ENCODE data around the gene FOXP1. TPM values are rescaled to one million over a fixed set of nuclear protein-coding genes. Genes with fewer than 3 reads are reported as not detected.
A peak's percentile ranks its signal among the peaks of the same experiment; 100 is the strongest.

Gene FOXP1
- total RNA-seq, 4 donors from 2014 or later = 181 to 225 (median 205) TPM

GRCh38 chr3:71573181-71573580 lies 10.3 kb downstream of the FOXP1 start:
- intact Hi-C loops (cut with DNase I) = no loop called here
- 92% methylated on average over 5 of the region's 5 CpGs for WGBS

GRCh38 chr3:71570546-71570945 lies 13.0 kb downstream of the FOXP1 start:
- no peaks in the 10 kb centered on the region for H3K9me3 ChIP-seq
- WGBS = 69% methylated on average over 3 of the region's 3 CpGs
- H3K36me3 ChIP-seq = peaks cover 0 to 5% (median 0%) of the 10 kb centered on the region in 4 donors
- intact Hi-C loops (cut with DNase I) = no loop called here
- TF ChIP-seq EP300 (IDR thresholded peaks at IDR 0.05) (no peak), POLR2A (IDR thresholded peaks at IDR 0.05; ENCODE audit: low read depth) (no peak), CTCF (IDR thresholded peaks at IDR 0.05) (no peak), POLR2AphosphoS5 (IDR thresholded peaks at IDR 0.05) (no peak)
- no peak overlapping the region for H3K4me3 ChIP-seq
- H3K27me3 ChIP-seq = no peaks in the 10 kb centered on the region
- H3K27ac ChIP-seq (replicated peaks in 1 of 4) = peak overlapping the region in 1 of 4 donors; percentile 35
- peaks cover 0 to 88% (median 75%) of the 10 kb centered on the region in 4 donors for H3K4me1 ChIP-seq
- DNase-seq (ENCODE audit: extremely low spot score) = no peak

More at GRCh38 chr3:71573181-71573580, 10.3 kb downstream of the FOXP1 start:
- TF ChIP-seq POLR2AphosphoS5 (IDR thresholded peaks at IDR 0.05) = no peak
- TF ChIP-seq EP300 (IDR thresholded peaks at IDR 0.05) = no peak
- no peak for TF ChIP-seq POLR2A (IDR thresholded peaks at IDR 0.05; ENCODE audit: low read depth)
- TF ChIP-seq CTCF (IDR thresholded peaks at IDR 0.05) = no peak
- H3K27ac ChIP-seq (replicated peaks in 1 of 4) = peak overlapping the region in 3 of 4 donors; percentile 34 to 100 (median 98)
- peaks cover 6 to 98% (median 88%) of the 10 kb centered on the region in 4 donors for H3K4me1 ChIP-seq
- no peaks in the 10 kb centered on the region for H3K27me3 ChIP-seq
- H3K36me3 ChIP-seq = peaks cover 0 to 7% (median 0%) of the 10 kb centered on the region in 4 donors
- H3K4me3 ChIP-seq = no peak overlapping the region
- DNase-seq (ENCODE audit: extremely low spot score) = no peak
- no peaks in the 10 kb centered on the region for H3K9me3 ChIP-seq

- Histone ChIP-seq H3K4me3 (no peak overlapping the region), H3K27me3 (no peaks in the 10 kb centered on the region), H3K9me3 (no peaks in the 10 kb centered on the region), H3K36me3 (peaks cover 0 to 5% (median 0%) of the 10 kb centered on the region in 4 donors), H3K4me1 (peaks cover 8 to 70% (median 57%) of the 10 kb centered on the region in 4 donors), H3K27ac (replicated peaks in 1 of 4) (no peak overlapping the region)
- no peak for DNase-seq (ENCODE audit: extremely low spot score)
- intact Hi-C loops (cut with DNase I) = no loop called here
- TF ChIP-seq POLR2A (IDR thresholded peaks at IDR 0.05; ENCODE audit: low read depth) = no peak
- no peak for TF ChIP-seq EP300 (IDR thresholded peaks at IDR 0.05)
- TF ChIP-seq CTCF (IDR thresholded peaks at IDR 0.05) = no peak
- no peak for TF ChIP-seq POLR2AphosphoS5 (IDR thresholded peaks at IDR 0.05)
These were observed 15.3 kb downstream of the FOXP1 start for GRCh38 chr3:71568207-71568606.

- Histone ChIP-seq H3K9me3 (no peaks in the 10 kb centered on the region), H3K4me3 (no peak overlapping the region), H3K4me1 (peaks cover 10 to 65% (median 45%) of the 10 kb centered on the region in 4 donors), H3K36me3 (peaks cover 0 to 5% (median 0%) of the 10 kb centered on the region in 4 donors), H3K27ac (replicated peaks in 1 of 4) (peak overlapping the region in 1 of 4 donors; percentile 30), H3K27me3 (no peaks in the 10 kb centered on the region)
- DNase-seq (ENCODE audit: extremely low spot score) = no peak
- no peak for TF ChIP-seq CTCF (IDR thresholded peaks at IDR 0.05)
- no peak for TF ChIP-seq POLR2A (IDR thresholded peaks at IDR 0.05; ENCODE audit: low read depth)
- no peak for TF ChIP-seq POLR2AphosphoS5 (IDR thresholded peaks at IDR 0.05)
- no peak for TF ChIP-seq EP300 (IDR thresholded peaks at IDR 0.05)
- intact Hi-C loops (cut with DNase I) = no loop called here
These were observed 16.8 kb downstream of the FOXP1 start for GRCh38 chr3:71566776-71567175.

GRCh38 chr3:71565976-71566375 lies 17.6 kb downstream of the FOXP1 start:
- Histone ChIP-seq H3K27ac (replicated peaks in 1 of 4) (peak overlapping the region in 1 of 4 donors; percentile 30), H3K27me3 (no peaks in the 10 kb centered on the region), H3K36me3 (peaks cover 0 to 5% (median 0%) of the 10 kb centered on the region in 4 donors), H3K4me1 (peaks cover 10 to 57% (median 38%) of the 10 kb centered on the region in 4 donors), H3K9me3 (no peaks in the 10 kb centered on the region), H3K4me3 (no peak overlapping the region)
- intact Hi-C loops (cut with DNase I) = no loop called here
- WGBS = 88% methylated on average over 8 of the region's 8 CpGs
- TF ChIP-seq EP300 (IDR thresholded peaks at IDR 0.05) = no peak
- TF ChIP-seq CTCF (IDR thresholded peaks at IDR 0.05) = no peak
- TF ChIP-seq POLR2A (IDR thresholded peaks at IDR 0.05; ENCODE audit: low read depth) = no peak
- TF ChIP-seq POLR2AphosphoS5 (IDR thresholded peaks at IDR 0.05) = no peak
- DNase-seq (ENCODE audit: extremely low spot score) = no peak

Data from esophagus muscularis mucosa (tissue), 4 donors.